Thyroid gland (tissue), 4 donors: ENCODE results near the gene ADM2. TPM values are rescaled to one million over a fixed set of nuclear protein-coding genes. Genes with fewer than 3 reads are reported as not detected.
A peak's percentile ranks its signal among the peaks of the same experiment; 100 is the strongest.

Source experiments
- DNase-seq, 2 donors: peaks; one replicate each; pipeline ENCODE4 v3.0.0-alpha.2; 2019
- H3K27ac ChIP-seq, 3 donors: fragments of 200-600 bp; sonication (generic); 1 replicate in 2 of 3; 2 replicates in 1 of 3; pipeline ENCODE4 v1.5.1; 2016 to 2019; ENCODE audit warnings: mild to moderate bottlenecking in 1 of 3, moderate library complexity in 1 of 3
- H3K27me3 ChIP-seq: fragments of 200-600 bp; sonication (generic); one replicate; pipeline ENCODE4 v1.5.1; 2019
- H3K36me3 ChIP-seq, 2 donors: fragments of 200-600 bp; sonication (generic); one replicate each; pipeline ENCODE4 v1.5.1; 2016 to 2019
- H3K4me1 ChIP-seq, 2 donors: fragments of 200-600 bp; sonication (generic); one replicate each; pipeline ENCODE4 v1.5.1; 2017 to 2019
- H3K4me3 ChIP-seq, 3 donors: fragments of 200-600 bp; sonication (generic); replicated peaks in 1 of 3; 1 replicate in 2 of 3; 2 replicates in 1 of 3; pipeline ENCODE4 v1.5.1; 2016; ENCODE audit warnings: mild to moderate bottlenecking in 1 of 3
- H3K9me3 ChIP-seq: fragments of 200-600 bp; sonication (generic); one replicate; pipeline ENCODE4 v1.5.1; 2017
- CTCF ChIP-seq, 6 experiments: fragments of 200-600 bp in 3 of 6; fragments of 450-650 bp in 3 of 6; sonication (generic) in 3 of 6; IDR thresholded peaks; one replicate each; pipeline ENCODE4 v1.5.1; 2016 to 2019; ENCODE audit warnings: antibody characterized with exemption in 6 of 6, mild to moderate bottlenecking in 2 of 6, inconsistent platforms in 1 of 6, moderate library complexity in 1 of 6
- POLR2A ChIP-seq, 2 donors: fragments of 450-650 bp; IDR thresholded peaks; one replicate each; pipeline ENCODE4 v1.6.1; 2017; ENCODE audit warnings: antibody characterized with exemption in 2 of 2, mild to moderate bottlenecking in 2 of 2, moderate library complexity in 1 of 2
- WGBS, 2 donors: methylation state at CpG; one replicate each; pipeline ENCODE4 v1.1.5; 2017; 5-methylcytosine and 5-hydroxymethylcytosine counted together
- intact Hi-C: fragments of 100-400 bp; cut with DNase I; formaldehyde crosslinking; loops from one replicate; pipeline ENCODE4 v1.15.1; 2023
- total RNA-seq, 4 donors: library from RNA; depleted of rRNA; stranded (reverse); fragments of >200 nt; gene quantifications; one replicate each; pipeline ENCODE4 v1.2.3, GENCODE V29; 2016

ADM2 gene
- total RNA-seq, 4 donors from 2014 or later: 5.2 to 23.5 (median 6.6) TPM

GRCh38 chr22:50483106-50483505 is 1.8 kb downstream of the ADM2 start:
- Histone ChIP-seq H3K36me3 (no peaks in the 10 kb centered on the region), H3K27ac (peak overlapping the region; percentile 80 to 92 (median 86))

GRCh38 chr22:50483556-50483955 is 2.2 kb downstream of the ADM2 start:
- no peaks in the 10 kb centered on the region for H3K36me3 ChIP-seq
- TF ChIP-seq POLR2A (IDR thresholded peaks at IDR 0.05): no peak
- TF ChIP-seq CTCF (IDR thresholded peaks at IDR 0.05): no peak
- H3K4me1 ChIP-seq: peaks cover 58 to 77% of the 10 kb centered on the region in 2 donors
- H3K27ac ChIP-seq: peak overlapping the region; percentile 80 to 92 (median 86)
- intact Hi-C loops: no loop called here
- whole genome bisulfite sequencing, 2 donors: 82 to 89% methylated on average over 5 to 6 of the region's 8 CpGs
- no peak overlapping the region for H3K4me3 ChIP-seq
- H3K27me3 ChIP-seq: no peaks in the 10 kb centered on the region
- no peaks in the 10 kb centered on the region for H3K9me3 ChIP-seq
- DNase-seq: no peak

More at GRCh38 chr22:50483106-50483505, 1.8 kb downstream of the ADM2 start:
- no peaks in the 10 kb centered on the region for H3K9me3 ChIP-seq
- peaks cover 58 to 76% of the 10 kb centered on the region in 2 donors for H3K4me1 ChIP-seq
- no peak for TF ChIP-seq POLR2A (IDR thresholded peaks at IDR 0.05)
- DNase-seq: no peak
- intact Hi-C loops: no loop called here
- peak overlapping the region in 1 of 3 donors; percentile 54 for H3K4me3 ChIP-seq
- H3K27me3 ChIP-seq: no peaks in the 10 kb centered on the region
- 79 to 90% methylated on average over 6 to 8 of the region's 10 CpGs for WGBS, 2 donors

DNA sequence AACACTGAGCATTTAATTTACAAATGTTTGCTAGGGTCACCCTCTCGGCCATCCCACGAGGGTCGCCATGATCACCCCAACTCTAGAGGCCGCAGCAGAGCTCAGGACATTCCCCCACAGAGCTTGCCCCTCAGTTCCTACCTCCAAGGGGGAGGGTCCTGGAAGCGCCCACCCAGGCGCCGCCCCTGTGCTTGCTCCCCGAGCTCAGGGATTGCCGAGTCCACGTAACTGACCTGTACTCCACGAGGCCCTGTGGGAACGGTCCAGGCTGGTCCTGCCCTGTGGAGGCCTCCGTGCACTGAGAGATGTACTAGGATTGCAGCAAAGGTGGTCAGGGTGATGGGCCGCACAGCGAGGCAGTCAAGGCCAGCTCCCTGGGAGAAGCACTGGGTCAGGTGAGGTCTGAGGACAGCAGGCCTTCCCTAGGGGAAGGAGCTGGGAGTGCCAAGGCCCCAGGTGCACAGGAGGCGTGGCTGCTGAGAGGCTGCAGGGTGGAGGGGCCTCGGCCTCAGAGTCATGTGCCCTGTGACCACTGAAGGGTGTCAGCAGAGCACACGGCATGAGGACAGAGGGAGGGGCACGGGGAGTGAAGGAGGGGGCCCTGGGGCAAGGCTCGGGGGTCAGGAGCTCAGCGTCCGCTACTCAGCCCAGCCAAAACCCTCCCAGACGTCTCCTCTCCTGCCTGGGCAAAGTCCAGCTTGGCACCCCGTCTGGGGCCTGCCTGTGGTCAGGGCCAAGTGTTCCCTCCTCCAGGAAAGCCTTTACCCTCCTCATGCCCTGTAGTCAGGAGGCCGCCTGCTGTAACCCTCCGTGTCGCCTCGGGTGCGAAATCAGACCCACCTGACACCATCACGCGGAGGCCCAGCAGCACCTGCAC is 2.9 kb downstream of the ADM2 start:
- H3K9me3 ChIP-seq: no peaks in the 10 kb centered on the region
- DNase-seq: peak; percentile 96 to 98
- no peak overlapping the region for H3K4me3 ChIP-seq
- peak overlapping the region; percentile 80 to 92 (median 86) for H3K27ac ChIP-seq
- no peaks in the 10 kb centered on the region for H3K36me3 ChIP-seq
- 33 to 67% methylated on average over 6 to 22 of the region's 31 CpGs for WGBS, 2 donors
- H3K27me3 ChIP-seq: no peaks in the 10 kb centered on the region
- peak in 1 of 2 donors; percentile 77 for TF ChIP-seq POLR2A (IDR thresholded peaks at IDR 0.05)
- peak in 3 of 6 experiments; percentile 12 to 36 (median 30) for TF ChIP-seq CTCF (IDR thresholded peaks at IDR 0.05)
- H3K4me1 ChIP-seq: peaks cover 57 to 77% of the 10 kb centered on the region in 2 donors
- intact Hi-C loops: no loop called here

DNA sequence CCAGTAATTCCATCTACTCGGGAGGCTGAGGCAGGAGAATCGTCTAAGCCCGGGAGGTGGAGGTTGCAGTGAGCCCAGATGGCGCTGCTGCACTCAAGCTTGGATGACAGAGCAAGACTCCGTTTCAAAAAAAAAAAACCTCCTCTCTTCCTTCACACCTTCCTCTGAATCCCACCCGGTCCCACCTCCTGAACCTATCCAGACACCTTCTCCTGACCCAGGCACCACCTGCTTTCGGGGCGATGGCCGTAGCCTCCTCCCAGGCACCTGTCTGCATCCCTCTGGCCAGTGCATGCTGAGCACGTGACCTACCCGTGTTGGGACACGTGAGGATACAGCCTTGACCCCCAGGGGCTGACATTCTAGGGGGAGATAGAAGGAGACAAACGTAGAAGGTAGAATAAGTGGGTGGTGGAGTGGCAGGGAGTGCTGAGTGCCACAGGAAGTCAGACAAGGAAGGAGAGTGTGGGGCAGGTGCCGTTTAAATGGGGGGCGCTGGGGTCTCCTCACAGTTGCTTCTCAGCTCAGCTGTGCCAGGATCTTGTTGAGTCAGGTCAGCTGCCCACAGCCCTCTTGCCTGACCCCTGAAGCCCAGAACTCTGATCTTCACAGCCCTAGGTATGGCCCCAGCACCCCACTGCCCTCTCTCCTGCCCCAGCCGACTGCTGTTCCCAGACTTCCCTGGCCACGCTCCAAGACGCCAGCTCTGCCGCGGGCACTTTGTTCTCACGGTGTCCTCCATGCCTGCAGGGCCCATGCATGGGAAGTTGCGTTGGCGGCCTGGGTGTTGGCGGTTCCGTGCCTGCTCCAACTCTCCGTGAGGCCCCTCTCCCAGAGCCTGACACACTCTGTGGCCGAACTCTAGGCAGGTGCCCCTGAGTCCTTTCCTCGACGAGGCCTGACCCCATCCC is 4.1 kb downstream of the ADM2 start:
- H3K27me3 ChIP-seq: no peaks in the 10 kb centered on the region
- H3K36me3 ChIP-seq: no peaks in the 10 kb centered on the region
- TF ChIP-seq CTCF (IDR thresholded peaks at IDR 0.05) (no peak), POLR2A (IDR thresholded peaks at IDR 0.05) (no peak)
- no peaks in the 10 kb centered on the region for H3K9me3 ChIP-seq
- 57 to 61% methylated on average over 25 to 28 of the region's 29 CpGs for WGBS, 2 donors
- H3K4me3 ChIP-seq: no peak overlapping the region
- peak; percentile 89 to 90 for DNase-seq
- peak overlapping the region; percentile 80 to 92 (median 86) for H3K27ac ChIP-seq
- H3K4me1 ChIP-seq: peaks cover 48 to 73% of the 10 kb centered on the region in 2 donors
- intact Hi-C loops: no loop called here

- intact Hi-C loops: no loop called here
- no peak for TF ChIP-seq CTCF (IDR thresholded peaks at IDR 0.05)
- peak in 1 of 2 donors; percentile 37 for TF ChIP-seq POLR2A (IDR thresholded peaks at IDR 0.05)
- Histone ChIP-seq H3K9me3 (no peaks in the 10 kb centered on the region), H3K4me1 (peaks cover 47 to 68% of the 10 kb centered on the region in 2 donors), H3K27ac (peak within 1 kb of the TSS; percentile 80 to 92 (median 86)), H3K4me3 (no peak within 1 kb of the TSS), H3K36me3 (no peaks in the 10 kb centered on the region), H3K27me3 (no peaks in the 10 kb centered on the region)
- WGBS, 2 donors: 20 to 40% methylated on average over 6 to 7 of the region's 23 CpGs
- peak; percentile 75 to 87 for DNase-seq
Observed at GRCh38 chr22:50486561-50487289, 5.4 kb downstream of the ADM2 start, which contains the start of gene MIOX. TSS of gene MIOX (plus strand) at chr22:50486859. CDS start at chr22:50486898, 39 bp downstream.
